Subcutaneous abdominal adipose tissue (tissue), 5 donors: ENCODE results near the gene PDE1A.

Experiments used
- H3K27ac ChIP-seq: one replicate; pipeline ENCODE4 v1.7.0; 2013; ENCODE audit warnings: low read depth, mild to moderate bottlenecking, inconsistent platforms, low read length, moderate library complexity
- H3K27me3 ChIP-seq, 5 donors: one replicate each; pipeline ENCODE4 v1.7.0; 2013; ENCODE audit warnings: low read length in 5 of 5, inconsistent platforms in 1 of 5; ENCODE audit not compliant: control insufficient read depth in 5 of 5, insufficient read depth in 4 of 5
- H3K36me3 ChIP-seq, 5 donors: one replicate each; pipeline ENCODE4 v1.7.0; 2013; ENCODE audit warnings: low read length in 5 of 5; ENCODE audit not compliant: control insufficient read depth in 5 of 5, insufficient read depth in 5 of 5
- H3K4me1 ChIP-seq, 5 donors: one replicate each; pipeline ENCODE4 v1.7.0; 2013; ENCODE audit warnings: low read length in 5 of 5, mild to moderate bottlenecking in 3 of 5, moderate library complexity in 1 of 5; ENCODE audit not compliant: control insufficient read depth in 5 of 5, insufficient read depth in 5 of 5
- H3K4me3 ChIP-seq, 5 donors: one replicate each; pipeline ENCODE4 v1.7.0; 2013; ENCODE audit warnings: low read length in 5 of 5, low read depth in 1 of 5
- H3K9ac ChIP-seq, 5 donors: one replicate each; pipeline ENCODE4 v1.7.0; 2013; ENCODE audit warnings: low read length in 5 of 5, mild to moderate bottlenecking in 4 of 5, moderate library complexity in 3 of 5
- H3K9me3 ChIP-seq, 5 donors: one replicate each; pipeline ENCODE4 v1.7.0; 2013; ENCODE audit warnings: low read length in 5 of 5; ENCODE audit not compliant: control insufficient read depth in 5 of 5
- donor health status: healthy.
- donor health status: healthy.
- donor health status: healthy.
- donor health status: healthy.
- donor health status: healthy.

PDE1A gene

DNA sequence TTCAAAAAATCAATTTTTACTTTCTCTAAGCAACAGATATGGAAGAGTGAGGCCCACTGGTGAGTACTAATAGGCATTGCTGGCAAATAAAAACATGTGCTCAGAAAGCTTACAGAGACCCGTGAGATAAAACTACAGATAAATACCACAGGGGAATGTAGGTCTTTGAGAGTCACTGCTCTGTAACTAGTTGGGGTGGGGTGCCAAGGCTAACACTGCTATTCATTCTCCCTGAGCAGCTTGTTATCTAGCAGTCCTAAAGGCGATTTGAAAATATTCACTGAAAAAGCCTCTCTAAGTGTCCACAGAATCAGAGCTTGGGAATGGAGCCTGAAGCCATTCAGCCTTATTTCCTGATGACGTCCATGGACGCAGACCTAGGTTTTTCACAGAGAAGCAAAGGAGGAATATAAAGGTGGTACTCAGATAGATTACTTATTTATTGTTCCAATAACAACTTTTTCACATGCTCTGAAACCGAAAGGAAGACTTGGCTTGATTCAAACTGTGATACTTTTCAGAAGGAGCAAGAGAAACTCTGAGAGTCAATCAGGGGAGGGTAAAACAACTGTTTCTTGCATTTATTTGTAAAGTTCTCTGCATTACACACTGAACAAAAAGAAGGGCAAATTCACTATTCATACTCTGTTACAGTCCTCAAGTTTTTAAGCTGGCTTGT, 252.8 kb downstream of the PDE1A start:
- Histone ChIP-seq H3K4me1 (no peaks in the 10 kb centered on the region), H3K4me3 (no peak overlapping the region), H3K27me3 (no peaks in the 10 kb centered on the region), H3K27ac (no peak overlapping the region), H3K36me3 (no peaks in the 10 kb centered on the region), H3K9me3 (no peaks in the 10 kb centered on the region), H3K9ac (no peak overlapping the region)

DNA sequence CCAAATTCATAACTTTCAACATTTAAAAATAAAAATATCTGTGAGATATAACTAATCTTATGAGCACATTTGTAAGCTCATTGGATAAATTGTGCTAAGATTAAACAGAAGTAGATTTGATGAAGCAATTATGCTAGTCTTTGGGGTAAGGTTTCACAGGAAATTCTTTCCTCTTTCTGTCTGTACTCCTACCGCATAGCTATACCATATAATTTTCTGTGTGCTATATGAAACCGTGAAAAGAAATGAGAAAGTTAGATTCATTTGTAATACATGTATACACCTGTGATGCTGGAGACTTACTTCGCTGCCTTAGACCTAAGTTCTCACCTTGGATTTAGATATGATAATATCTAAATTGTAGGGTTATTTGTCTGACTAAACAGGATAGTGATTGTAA, 256.5 kb downstream of the PDE1A start:
- H3K9ac ChIP-seq: no peak overlapping the region
- no peaks in the 10 kb centered on the region for H3K36me3 ChIP-seq
- no peaks in the 10 kb centered on the region for H3K4me1 ChIP-seq
- H3K27me3 ChIP-seq: no peaks in the 10 kb centered on the region
- H3K9me3 ChIP-seq: no peaks in the 10 kb centered on the region
- no peak overlapping the region for H3K27ac ChIP-seq
- H3K4me3 ChIP-seq: no peak overlapping the region

DNA sequence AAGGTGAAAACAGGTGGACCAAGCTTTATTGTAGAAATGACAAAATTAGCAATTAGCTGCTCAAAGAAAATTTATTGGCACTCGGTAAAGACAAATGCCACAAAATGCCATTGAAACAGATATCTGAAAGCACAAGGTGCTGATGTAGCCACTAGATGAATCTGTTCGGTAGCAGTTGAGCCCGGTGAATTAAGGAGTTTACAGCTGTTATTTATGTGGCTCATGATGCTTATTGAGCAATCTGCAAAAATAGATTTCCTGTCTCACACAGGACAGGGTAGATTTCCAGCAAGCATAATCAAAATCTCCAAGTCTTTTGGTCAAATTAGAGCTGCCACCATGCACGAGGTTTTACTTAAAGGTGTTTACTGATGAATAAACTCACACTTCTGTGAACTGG, 259.0 kb downstream of the PDE1A start:
- no peaks in the 10 kb centered on the region for H3K27me3 ChIP-seq
- H3K4me1 ChIP-seq: no peaks in the 10 kb centered on the region
- H3K27ac ChIP-seq: no peak overlapping the region
- H3K4me3 ChIP-seq: no peak overlapping the region
- no peak overlapping the region for H3K9ac ChIP-seq
- H3K36me3 ChIP-seq: no peaks in the 10 kb centered on the region
- H3K9me3 ChIP-seq: no peaks in the 10 kb centered on the region

DNA sequence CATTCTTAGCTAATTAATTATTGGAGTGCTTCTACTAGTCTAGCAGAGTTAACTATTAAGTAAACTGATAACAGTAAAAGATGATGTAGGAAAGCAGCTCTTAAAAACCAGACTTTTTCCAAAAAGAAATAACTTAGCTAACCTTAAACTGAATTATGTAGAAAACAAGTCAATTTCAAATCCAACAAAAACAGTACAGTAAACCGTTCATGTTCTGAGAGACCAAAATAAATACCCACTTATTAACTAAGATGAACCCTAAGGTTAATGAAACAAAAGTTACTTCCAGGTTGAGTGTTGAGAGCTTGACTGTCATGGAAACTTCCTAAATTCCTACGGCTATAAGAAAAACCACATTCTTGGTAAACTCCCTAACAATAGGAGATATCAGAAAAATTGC, 260.0 kb downstream of the PDE1A start:
- Histone ChIP-seq H3K9ac (no peak overlapping the region), H3K9me3 (no peaks in the 10 kb centered on the region), H3K4me1 (no peaks in the 10 kb centered on the region), H3K27me3 (no peaks in the 10 kb centered on the region), H3K27ac (no peak overlapping the region), H3K36me3 (no peaks in the 10 kb centered on the region), H3K4me3 (no peak overlapping the region)

DNA sequence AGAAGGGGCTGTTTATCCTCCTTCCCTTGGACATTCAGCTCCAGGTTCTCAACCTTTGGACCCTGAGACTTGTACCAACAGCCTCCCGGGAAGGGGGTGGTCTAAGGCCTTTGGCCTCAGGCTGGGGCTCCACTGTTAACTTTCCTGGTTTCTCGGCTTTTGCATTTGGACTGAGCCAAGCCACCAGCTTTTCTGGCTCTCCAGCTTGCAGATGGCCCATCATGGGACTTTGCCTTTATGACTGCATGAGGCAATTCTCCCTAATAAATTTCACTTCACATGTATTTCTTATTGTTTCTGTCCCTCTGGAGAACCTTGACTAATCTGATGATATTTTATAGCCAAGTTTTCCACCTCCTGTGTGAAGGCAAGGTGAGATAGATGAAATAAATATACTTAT, 260.4 kb downstream of the PDE1A start:
- Histone ChIP-seq H3K27ac (no peak overlapping the region), H3K36me3 (no peaks in the 10 kb centered on the region), H3K27me3 (no peaks in the 10 kb centered on the region), H3K9me3 (no peaks in the 10 kb centered on the region), H3K4me1 (no peaks in the 10 kb centered on the region), H3K9ac (no peak overlapping the region), H3K4me3 (no peak overlapping the region)

GRCh38 chr2:182165202-182165601, 261.6 kb downstream of the PDE1A start:
- no peaks in the 10 kb centered on the region for H3K9me3 ChIP-seq
- no peaks in the 10 kb centered on the region for H3K36me3 ChIP-seq
- H3K9ac ChIP-seq: no peak overlapping the region
- no peaks in the 10 kb centered on the region for H3K4me1 ChIP-seq
- H3K27me3 ChIP-seq: no peaks in the 10 kb centered on the region
- no peak overlapping the region for H3K4me3 ChIP-seq
- H3K27ac ChIP-seq: no peak overlapping the region

GRCh38 chr2:182164686-182165085, 262.1 kb downstream of the PDE1A start:
- Histone ChIP-seq H3K4me1 (no peaks in the 10 kb centered on the region), H3K4me3 (no peak overlapping the region), H3K27ac (no peak overlapping the region), H3K9me3 (no peaks in the 10 kb centered on the region), H3K27me3 (no peaks in the 10 kb centered on the region), H3K36me3 (no peaks in the 10 kb centered on the region), H3K9ac (no peak overlapping the region)

- Histone ChIP-seq H3K4me3 (no peak overlapping the region), H3K9ac (no peak overlapping the region), H3K9me3 (no peaks in the 10 kb centered on the region), H3K27ac (no peak overlapping the region), H3K36me3 (no peaks in the 10 kb centered on the region), H3K27me3 (no peaks in the 10 kb centered on the region), H3K4me1 (no peaks in the 10 kb centered on the region)
Measured at GRCh38 chr2:182163878-182164277, 263.0 kb downstream of the PDE1A start.

DNA sequence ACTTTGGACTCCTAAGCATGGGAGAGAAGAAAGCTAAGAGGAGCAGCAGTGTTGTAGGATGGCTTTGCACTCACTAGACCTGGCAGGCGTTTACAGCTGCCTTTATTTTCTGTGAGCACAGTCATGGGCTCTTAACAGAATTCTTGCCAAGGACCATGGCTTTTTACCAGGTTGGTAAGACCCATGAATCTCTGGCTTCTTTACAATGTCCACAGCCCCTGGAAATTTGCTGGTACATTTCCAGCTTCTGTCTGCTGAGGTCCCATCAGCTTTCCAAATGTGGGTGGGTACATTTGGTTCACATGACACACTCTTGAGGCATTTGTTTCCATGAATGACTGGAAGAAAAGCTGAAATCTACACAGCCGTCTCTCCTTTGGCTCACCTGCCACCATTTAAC, 278.5 kb downstream of the PDE1A start:
- no peak overlapping the region for H3K27ac ChIP-seq
- H3K9ac ChIP-seq: no peak overlapping the region
- H3K4me1 ChIP-seq: peaks cover 0 to 14% (median 3%) of the 10 kb centered on the region in 5 donors
- no peak overlapping the region for H3K4me3 ChIP-seq
- H3K27me3 ChIP-seq: no peaks in the 10 kb centered on the region
- no peaks in the 10 kb centered on the region for H3K36me3 ChIP-seq
- H3K9me3 ChIP-seq: no peaks in the 10 kb centered on the region

- Histone ChIP-seq H3K36me3 (no peaks in the 10 kb centered on the region), H3K27ac (no peak overlapping the region)
Measured at GRCh38 chr2:182144776-182145165, 282.1 kb downstream of the PDE1A start.

More at GRCh38 chr2:182144776-182145165, 282.1 kb downstream of the PDE1A start:
- peak overlapping the region in 1 of 5 donors; percentile 4 for H3K4me3 ChIP-seq
- peaks cover 0 to 24% (median 3%) of the 10 kb centered on the region in 5 donors for H3K4me1 ChIP-seq
- no peaks in the 10 kb centered on the region for H3K9me3 ChIP-seq
- no peak overlapping the region for H3K9ac ChIP-seq
- H3K27me3 ChIP-seq: no peaks in the 10 kb centered on the region
